HFFc6 (cell line): ENCODE results near the gene EVC2. TPM values are rescaled to one million over a fixed set of nuclear protein-coding genes. Genes with fewer than 3 reads are reported as not detected.

ENCODE experiments used
- DNase-seq: peaks from one replicate; pipeline ENCODE4 v3.0.0-alpha.2; 2018
- H3K27ac Mint-ChIP-seq: 2 replicates; pipeline ENCODE4 v1.8.0; 2020; ENCODE audit warnings: mild to moderate bottlenecking, mixed read lengths
- H3K27me3 Mint-ChIP-seq: 2 replicates; pipeline ENCODE4 v1.8.0; 2021; ENCODE audit warnings: mild to moderate bottlenecking, moderate library complexity, mixed read lengths; ENCODE audit not compliant: insufficient read depth
- H3K36me3 Mint-ChIP-seq: 2 replicates; pipeline ENCODE4 v1.8.0; 2021; ENCODE audit warnings: low read depth, mixed read lengths
- H3K4me1 Mint-ChIP-seq: 2 replicates; pipeline ENCODE4 v1.8.0; 2020; ENCODE audit warnings: low read depth, mixed read lengths
- H3K4me3 Mint-ChIP-seq: 2 replicates; pipeline ENCODE4 v1.8.0; 2020; ENCODE audit warnings: mild to moderate bottlenecking, moderate library complexity, mixed read lengths
- H3K9me3 Mint-ChIP-seq: 2 replicates; pipeline ENCODE4 v1.8.0; 2020; ENCODE audit warnings: mild to moderate bottlenecking, mixed read lengths
- total RNA-seq, 6 experiments: library from RNA; stranded (reverse); fragmentation: NEBNext Ultra II Directional; extraction: Animal tissue kit (Norgen Biotek cat#: 25700); gene quantifications; 2 replicates in 1 of 6; 3 replicates in 5 of 6; pipeline ENCODE4 v1.2.3, GENCODE V29; 2021
- TF ChIP-seq, protein P1 (sequence below): fragments of 200-600 bp; sonication (generic); IDR thresholded peaks from 2 replicates; pipeline ENCODE4 v1.5.0; 2021; ENCODE audit warnings: antibody characterized with exemption, mild to moderate bottlenecking

The EVC2 gene
- total RNA-seq, 6 experiments from 2014 or later = 3.0 to 4.1 (median 3.8) TPM

DNA sequence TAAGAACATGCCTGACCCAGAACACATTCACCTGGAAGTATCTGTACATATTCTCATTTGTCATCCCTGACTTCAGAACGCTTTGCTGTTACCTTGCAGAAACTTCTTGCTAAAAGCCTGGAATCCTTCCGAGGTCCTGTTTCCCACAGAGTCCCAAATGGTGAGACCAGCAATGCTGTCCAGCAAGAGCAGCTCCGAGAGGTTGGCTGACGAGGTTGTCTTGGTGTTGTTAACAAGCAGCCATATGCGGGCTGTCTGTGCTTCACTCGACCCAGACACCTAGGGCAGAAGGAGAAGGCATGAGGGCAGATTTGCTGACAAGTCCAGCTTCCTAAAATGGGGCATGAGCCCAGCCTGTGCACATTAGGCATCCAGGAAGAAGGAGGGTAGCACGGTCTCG, 19.3 kb downstream of the EVC2 start:
- no peak for DNase-seq
- no peaks in the 10 kb centered on the region for H3K4me1 Mint-ChIP-seq
- peaks cover 48% of the 10 kb centered on the region for H3K36me3 Mint-ChIP-seq

DNA sequence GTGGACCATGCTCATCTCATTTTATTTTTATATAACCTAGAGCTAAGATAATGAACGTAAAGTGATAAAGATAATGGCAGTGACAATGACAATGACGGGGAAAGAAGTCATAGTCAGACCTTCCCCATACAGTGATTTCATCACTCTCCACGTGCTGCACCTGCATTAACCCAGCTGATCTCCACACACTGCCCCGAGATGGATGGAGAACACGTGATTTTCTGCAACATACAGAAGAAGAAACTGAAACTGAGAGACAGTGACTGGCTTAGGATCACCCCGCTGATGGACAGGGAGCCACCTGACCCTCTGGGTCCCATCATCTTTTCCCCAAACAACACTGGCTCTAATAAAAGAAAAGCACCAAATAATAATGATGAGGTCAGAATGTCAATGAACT, 22.0 kb downstream of the EVC2 start:
- no peak for DNase-seq
- H3K4me3 Mint-ChIP-seq = no peak overlapping the region
- TF ChIP-seq, protein P1, sequence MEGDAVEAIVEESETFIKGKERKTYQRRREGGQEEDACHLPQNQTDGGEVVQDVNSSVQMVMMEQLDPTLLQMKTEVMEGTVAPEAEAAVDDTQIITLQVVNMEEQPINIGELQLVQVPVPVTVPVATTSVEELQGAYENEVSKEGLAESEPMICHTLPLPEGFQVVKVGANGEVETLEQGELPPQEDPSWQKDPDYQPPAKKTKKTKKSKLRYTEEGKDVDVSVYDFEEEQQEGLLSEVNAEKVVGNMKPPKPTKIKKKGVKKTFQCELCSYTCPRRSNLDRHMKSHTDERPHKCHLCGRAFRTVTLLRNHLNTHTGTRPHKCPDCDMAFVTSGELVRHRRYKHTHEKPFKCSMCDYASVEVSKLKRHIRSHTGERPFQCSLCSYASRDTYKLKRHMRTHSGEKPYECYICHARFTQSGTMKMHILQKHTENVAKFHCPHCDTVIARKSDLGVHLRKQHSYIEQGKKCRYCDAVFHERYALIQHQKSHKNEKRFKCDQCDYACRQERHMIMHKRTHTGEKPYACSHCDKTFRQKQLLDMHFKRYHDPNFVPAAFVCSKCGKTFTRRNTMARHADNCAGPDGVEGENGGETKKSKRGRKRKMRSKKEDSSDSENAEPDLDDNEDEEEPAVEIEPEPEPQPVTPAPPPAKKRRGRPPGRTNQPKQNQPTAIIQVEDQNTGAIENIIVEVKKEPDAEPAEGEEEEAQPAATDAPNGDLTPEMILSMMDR = no peak
- H3K27ac Mint-ChIP-seq = no peak overlapping the region
- H3K27me3 Mint-ChIP-seq = no peaks in the 10 kb centered on the region
- H3K4me1 Mint-ChIP-seq = no peaks in the 10 kb centered on the region
- peaks cover 56% of the 10 kb centered on the region for H3K36me3 Mint-ChIP-seq
- H3K9me3 Mint-ChIP-seq = no peaks in the 10 kb centered on the region

More for the DNA sequence above, 19.3 kb downstream of the EVC2 start:
- TF ChIP-seq, protein P1 = no peak
- Mint-ChIP-seq H3K4me3 (no peak overlapping the region), H3K9me3 (no peaks in the 10 kb centered on the region), H3K27ac (no peak overlapping the region), H3K27me3 (no peaks in the 10 kb centered on the region)

DNA sequence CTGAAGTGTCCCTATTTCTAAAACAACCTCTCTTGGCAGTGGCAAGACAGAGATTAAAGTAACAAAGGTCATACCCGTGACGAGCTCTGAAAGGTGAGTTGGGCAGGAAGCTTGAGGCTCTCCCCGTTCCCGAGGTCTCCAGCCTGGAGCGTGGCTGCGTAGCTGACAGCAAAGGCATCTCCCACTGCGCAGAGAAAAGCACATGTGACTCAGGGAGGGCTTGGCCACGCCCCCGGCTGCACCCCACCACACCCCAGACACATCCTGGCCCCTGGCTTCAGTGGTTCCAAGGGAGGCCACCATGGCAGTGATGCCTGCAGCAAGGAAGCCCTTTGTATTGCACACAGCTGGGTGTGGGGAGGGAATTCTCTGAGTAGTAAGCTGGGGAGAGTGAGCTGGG, 23.1 kb downstream of the EVC2 start:
- H3K36me3 Mint-ChIP-seq = peaks cover 54% of the 10 kb centered on the region
- no peak for DNase-seq
- H3K27me3 Mint-ChIP-seq = no peaks in the 10 kb centered on the region
- no peak overlapping the region for H3K4me3 Mint-ChIP-seq
- no peak overlapping the region; the same call in 1 of the 2 replicates for H3K27ac Mint-ChIP-seq
- H3K9me3 Mint-ChIP-seq = no peaks in the 10 kb centered on the region
- H3K4me1 Mint-ChIP-seq = no peaks in the 10 kb centered on the region
- TF ChIP-seq, protein P1 = no peak

DNA sequence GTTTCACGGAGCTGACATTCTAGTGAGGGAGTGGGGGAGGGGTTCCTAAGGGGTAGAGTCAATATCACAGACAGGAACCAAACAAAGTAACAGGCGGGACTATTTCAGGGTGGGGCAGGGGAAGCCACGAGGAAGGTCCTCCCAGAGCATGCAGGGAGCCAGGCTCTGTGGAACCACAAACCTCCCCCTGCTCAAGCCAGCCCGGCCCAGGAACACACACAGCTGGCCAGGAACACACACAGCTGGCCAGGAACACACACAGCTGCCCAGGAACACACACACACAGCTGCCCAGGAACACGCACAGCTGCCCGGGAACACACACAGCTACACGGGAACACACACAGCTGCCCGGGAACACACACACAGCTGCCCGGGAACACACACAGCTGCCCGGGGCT, 24.8 kb downstream of the EVC2 start:
- H3K36me3 Mint-ChIP-seq = peaks cover 47% of the 10 kb centered on the region
- peaks cover 7% of the 10 kb centered on the region for H3K4me1 Mint-ChIP-seq
- no peak overlapping the region for H3K4me3 Mint-ChIP-seq
- no peak overlapping the region for H3K27ac Mint-ChIP-seq
- no peaks in the 10 kb centered on the region for H3K27me3 Mint-ChIP-seq
- TF ChIP-seq, protein P1 = no peak
- DNase-seq = no peak
- H3K9me3 Mint-ChIP-seq = no peaks in the 10 kb centered on the region

DNA sequence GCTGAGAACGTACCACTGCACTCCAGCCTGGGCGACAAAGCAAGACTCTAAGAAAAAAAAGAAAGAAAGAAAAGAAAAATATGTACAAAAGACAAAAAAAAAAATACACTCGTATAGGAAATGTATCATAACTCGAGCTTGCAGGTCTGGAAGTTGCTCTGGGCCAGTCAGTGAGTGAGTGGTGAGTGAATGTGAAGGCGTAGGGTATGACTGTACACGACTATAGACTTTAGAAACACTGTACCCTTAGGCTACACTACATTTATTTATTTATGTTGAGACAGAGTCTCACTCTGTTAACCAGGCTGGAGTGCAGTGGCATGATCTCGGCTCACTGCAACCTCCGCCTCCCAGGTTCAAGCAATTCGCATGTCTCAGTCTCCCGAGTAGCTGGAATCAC, 29.4 kb downstream of the EVC2 start:
- peak; percentile 66 for DNase-seq
- H3K9me3 Mint-ChIP-seq = no peaks in the 10 kb centered on the region

More for the DNA sequence above, 29.4 kb downstream of the EVC2 start:
- TF ChIP-seq, protein P1 = no peak
- peak overlapping the region; percentile 56 for H3K27ac Mint-ChIP-seq
- H3K36me3 Mint-ChIP-seq = peaks cover 19% of the 10 kb centered on the region
- peaks cover 13% of the 10 kb centered on the region for H3K4me1 Mint-ChIP-seq
- no peaks in the 10 kb centered on the region for H3K27me3 Mint-ChIP-seq
- H3K4me3 Mint-ChIP-seq = no peak overlapping the region
